Thymus (tissue), 11 donors: ENCODE results near the gene BTBD16. TPM values are rescaled to one million over a fixed set of nuclear protein-coding genes. Genes with fewer than 3 reads are reported as not detected.

Experiments used
- DNase-seq, 9 donors: peaks; one replicate each; pipeline ENCODE4 v3.0.0-alpha.2; 2013; ENCODE audit warnings: low spot score in 9 of 9, low read depth in 6 of 9, missing footprints in 1 of 9
- H3K27ac ChIP-seq, 2 donors: one replicate each; pipeline ENCODE4 v1.5.1; 2013; ENCODE audit warnings: control low read depth in 1 of 2, low read depth in 1 of 2, low read length in 1 of 2, mild to moderate bottlenecking in 1 of 2, moderate library complexity in 1 of 2
- H3K27me3 ChIP-seq, 2 donors: one replicate each; pipeline ENCODE4 v1.5.1; 2013; ENCODE audit warnings: low read length in 1 of 2; ENCODE audit not compliant: control insufficient read depth in 2 of 2, insufficient read depth in 1 of 2
- H3K36me3 ChIP-seq, 2 donors: one replicate each; pipeline ENCODE4 v1.5.1; 2013; ENCODE audit warnings: low read length in 1 of 2, mild to moderate bottlenecking in 1 of 2, moderate library complexity in 1 of 2; ENCODE audit not compliant: control insufficient read depth in 2 of 2, insufficient read depth in 2 of 2
- H3K4me1 ChIP-seq, 2 donors: one replicate each; pipeline ENCODE4 v1.5.1; 2013; ENCODE audit warnings: low read length in 2 of 2; ENCODE audit not compliant: control insufficient read depth in 2 of 2, insufficient read depth in 2 of 2
- H3K4me3 ChIP-seq, 2 donors: one replicate each; pipeline ENCODE4 v1.5.1; 2013; ENCODE audit warnings: low read length in 2 of 2, control low read depth in 1 of 2, mild to moderate bottlenecking in 1 of 2
- H3K9me3 ChIP-seq, 2 donors: one replicate each; pipeline ENCODE4 v1.5.1; 2013; ENCODE audit warnings: low read length in 1 of 2, mild to moderate bottlenecking in 1 of 2; ENCODE audit not compliant: control insufficient read depth in 2 of 2, insufficient read depth in 1 of 2
- WGBS: extraction: QIAGEN DNeasy Blood & Tissue Kit; methylation state at CpG from one replicate; pipeline ENCODE4 v1.1.7; 2013; 5-methylcytosine and 5-hydroxymethylcytosine counted together
- polyA plus RNA-seq: library from polyadenylated mRNA; stranded (reverse); fragments of 200-250 nt; gene quantifications from one replicate; pipeline ENCODE4 v1.2.3, GENCODE V29; 2013
- total RNA-seq: library from RNA; stranded (reverse); fragments of 120-200 nt; gene quantifications from one replicate; pipeline ENCODE4 v1.2.4, GENCODE V29; 2013
- donor health status: healthy.

The BTBD16 gene
- total and polyA plus RNA-seq, 2 donors = 0.14 to 1.2 TPM

- no peak for DNase-seq
- Histone ChIP-seq H3K27me3 (no peaks in the 10 kb centered on the region), H3K4me3 (no peak overlapping the region), H3K27ac (no peak overlapping the region), H3K9me3 (no peaks in the 10 kb centered on the region), H3K4me1 (no peaks in the 10 kb centered on the region), H3K36me3 (no peaks in the 10 kb centered on the region)
- WGBS = 87% methylated on average over 10 of the region's 10 CpGs
Observed at GRCh38 chr10:122277526-122278136, 6.5 kb downstream of the BTBD16 start.

GRCh38 chr10:122279725-122280141 lies 8.6 kb downstream of the BTBD16 start:
- Histone ChIP-seq H3K36me3 (no peaks in the 10 kb centered on the region), H3K4me1 (no peaks in the 10 kb centered on the region), H3K9me3 (no peaks in the 10 kb centered on the region), H3K27me3 (no peaks in the 10 kb centered on the region), H3K27ac (no peak overlapping the region), H3K4me3 (no peak overlapping the region)
- no peak for DNase-seq
- 30% methylated on average over 9 of the region's 9 CpGs for WGBS

- 74% methylated on average over 7 of the region's 7 CpGs for WGBS
- no peaks in the 10 kb centered on the region for H3K27me3 ChIP-seq
- no peak overlapping the region for H3K27ac ChIP-seq
- no peak for DNase-seq
- no peak overlapping the region for H3K4me3 ChIP-seq
- H3K4me1 ChIP-seq = no peaks in the 10 kb centered on the region
- H3K36me3 ChIP-seq = no peaks in the 10 kb centered on the region
- H3K9me3 ChIP-seq = no peaks in the 10 kb centered on the region
Observed at GRCh38 chr10:122280156-122280555, 9.1 kb downstream of the BTBD16 start.

- H3K36me3 ChIP-seq = no peaks in the 10 kb centered on the region
- no peaks in the 10 kb centered on the region for H3K4me1 ChIP-seq
- H3K4me3 ChIP-seq = no peak overlapping the region
- H3K27me3 ChIP-seq = no peaks in the 10 kb centered on the region
- WGBS = 94% methylated on average over 7 of the region's 7 CpGs
- no peak overlapping the region for H3K27ac ChIP-seq
- no peak for DNase-seq
- H3K9me3 ChIP-seq = no peaks in the 10 kb centered on the region
Observed at GRCh38 chr10:122281018-122281626, 10.0 kb downstream of the BTBD16 start.

GRCh38 chr10:122281751-122282150 lies 10.7 kb downstream of the BTBD16 start:
- H3K36me3 ChIP-seq = no peaks in the 10 kb centered on the region
- no peaks in the 10 kb centered on the region for H3K27me3 ChIP-seq
- H3K9me3 ChIP-seq = no peaks in the 10 kb centered on the region
- no peaks in the 10 kb centered on the region for H3K4me1 ChIP-seq
- no peak for DNase-seq
- H3K27ac ChIP-seq = no peak overlapping the region
- WGBS = 86% methylated on average over 8 of the region's 8 CpGs
- H3K4me3 ChIP-seq = no peak overlapping the region

GRCh38 chr10:122282253-122282671 lies 11.2 kb downstream of the BTBD16 start:
- no peak for DNase-seq
- Histone ChIP-seq H3K36me3 (no peaks in the 10 kb centered on the region), H3K4me3 (no peak overlapping the region), H3K27ac (no peak overlapping the region), H3K9me3 (no peaks in the 10 kb centered on the region), H3K4me1 (no peaks in the 10 kb centered on the region), H3K27me3 (no peaks in the 10 kb centered on the region)
- 92% methylated on average over 9 of the region's 9 CpGs for WGBS

GRCh38 chr10:122282909-122283308 lies 11.8 kb downstream of the BTBD16 start:
- WGBS = 69% methylated on average over 7 of the region's 7 CpGs
- H3K9me3 ChIP-seq = no peaks in the 10 kb centered on the region
- no peak for DNase-seq
- H3K4me1 ChIP-seq = no peaks in the 10 kb centered on the region
- H3K27me3 ChIP-seq = no peaks in the 10 kb centered on the region
- no peak overlapping the region for H3K4me3 ChIP-seq
- H3K27ac ChIP-seq = no peak overlapping the region
- H3K36me3 ChIP-seq = no peaks in the 10 kb centered on the region

- DNase-seq = no peak
- no peaks in the 10 kb centered on the region for H3K27me3 ChIP-seq
- no peaks in the 10 kb centered on the region for H3K4me1 ChIP-seq
- H3K9me3 ChIP-seq = no peaks in the 10 kb centered on the region
- H3K36me3 ChIP-seq = no peaks in the 10 kb centered on the region
- H3K4me3 ChIP-seq = no peak overlapping the region
- 87% methylated on average over 17 of the region's 17 CpGs for WGBS
- no peak overlapping the region for H3K27ac ChIP-seq
Observed at GRCh38 chr10:122285506-122286444, 14.7 kb downstream of the BTBD16 start.

GRCh38 chr10:122286867-122287266 lies 15.8 kb downstream of the BTBD16 start:
- WGBS = 81% methylated on average over 7 of the region's 7 CpGs
- Histone ChIP-seq H3K36me3 (no peaks in the 10 kb centered on the region), H3K27me3 (no peaks in the 10 kb centered on the region), H3K27ac (no peak overlapping the region), H3K4me3 (no peak overlapping the region), H3K9me3 (no peaks in the 10 kb centered on the region), H3K4me1 (no peaks in the 10 kb centered on the region)
- no peak for DNase-seq
